ENCODE results near the gene PKD1.

The PKD1 gene

GRCh38 chr16:2088759-2089358 is 46.8 kb downstream of the PKD1 start:
- no peak overlapping the region for H3K4me3 ChIP-seq (ENCODE audit: control insufficient read depth, low read depth, low read length)
- no peak for DNase-seq (ENCODE audit: low read depth)

GRCh38 chr16:2087748-2088631 is 47.7 kb downstream of the PKD1 start:
- H3K4me3 ChIP-seq (ENCODE audit: control insufficient read depth, low read depth, low read length), result no peak overlapping the region
- no peak for DNase-seq (ENCODE audit: low read depth)
- TF ChIP-seq CTCF (IDR thresholded peaks at IDR 0.05; ENCODE audit: control insufficient read depth, insufficient read depth, low read depth, low read length, missing control alignments), result no peak

More at GRCh38 chr16:2088759-2089358, 46.8 kb downstream of the PKD1 start:
- no peak for TF ChIP-seq CTCF (IDR thresholded peaks at IDR 0.05; ENCODE audit: control insufficient read depth, insufficient read depth, low read depth, low read length, missing control alignments)

GRCh38 chr16:2086812-2087747 is 48.6 kb downstream of the PKD1 start:
- no peak for DNase-seq (ENCODE audit: low read depth)
- H3K4me3 ChIP-seq (ENCODE audit: control insufficient read depth, low read depth, low read length), result no peak overlapping the region
- TF ChIP-seq CTCF (IDR thresholded peaks at IDR 0.05; ENCODE audit: control insufficient read depth, insufficient read depth, low read depth, low read length, missing control alignments), result no peak

GRCh38 chr16:2086106-2086742 is 49.5 kb downstream of the PKD1 start:
- no peak for TF ChIP-seq CTCF (IDR thresholded peaks at IDR 0.05; ENCODE audit: control insufficient read depth, insufficient read depth, low read depth, low read length, missing control alignments)
- H3K4me3 ChIP-seq (ENCODE audit: control insufficient read depth, low read depth, low read length), result no peak overlapping the region

GRCh38 chr16:2085669-2086068 is 50.0 kb downstream of the PKD1 start:
- no peak overlapping the region for H3K4me3 ChIP-seq (ENCODE audit: control insufficient read depth, low read depth, low read length)
- TF ChIP-seq CTCF (IDR thresholded peaks at IDR 0.05; ENCODE audit: control insufficient read depth, insufficient read depth, low read depth, low read length, missing control alignments), result no peak
- DNase-seq (ENCODE audit: low read depth), result no peak

More at GRCh38 chr16:2086106-2086742, 49.5 kb downstream of the PKD1 start:
- no peak for DNase-seq (ENCODE audit: low read depth)

Data from AG09309 (cell line).